NCI-H2196 treated with DMSO at 0.1 percent for 48 hours (cell line): Measurements from ENCODE around the gene RPS18.
A peak's percentile ranks its signal among the peaks of the same experiment; 100 is the strongest.

Experiments
- DNase-seq: peaks from one replicate; lab custom pipeline; 2025; ENCODE audit not compliant: unreplicated experiment; lab: John Stamatoyannopoulos, UW

The RPS18 gene

DNA sequence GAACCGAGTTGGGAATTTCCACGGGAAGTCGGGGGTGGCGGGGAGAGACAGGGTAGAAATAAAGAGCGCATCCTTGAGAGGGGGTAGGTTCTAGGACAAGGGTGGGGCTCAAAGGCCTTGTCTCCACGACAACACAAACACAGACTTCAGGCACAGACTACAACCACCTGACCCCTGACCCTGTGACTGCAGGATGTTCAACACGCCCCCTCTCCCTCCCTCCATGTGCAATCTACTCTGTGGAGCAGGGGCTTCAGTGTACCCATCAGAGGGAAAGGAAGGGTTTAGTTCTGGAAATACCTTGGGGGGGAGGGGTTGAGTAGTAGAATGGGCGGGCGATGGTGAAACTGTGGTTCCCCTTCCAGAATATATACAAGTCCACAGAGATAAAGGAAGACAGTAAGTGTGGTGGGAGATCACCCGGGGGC is 42.7 kb downstream of the RPS18 start:
- peak; percentile 66 for DNase-seq

DNA sequence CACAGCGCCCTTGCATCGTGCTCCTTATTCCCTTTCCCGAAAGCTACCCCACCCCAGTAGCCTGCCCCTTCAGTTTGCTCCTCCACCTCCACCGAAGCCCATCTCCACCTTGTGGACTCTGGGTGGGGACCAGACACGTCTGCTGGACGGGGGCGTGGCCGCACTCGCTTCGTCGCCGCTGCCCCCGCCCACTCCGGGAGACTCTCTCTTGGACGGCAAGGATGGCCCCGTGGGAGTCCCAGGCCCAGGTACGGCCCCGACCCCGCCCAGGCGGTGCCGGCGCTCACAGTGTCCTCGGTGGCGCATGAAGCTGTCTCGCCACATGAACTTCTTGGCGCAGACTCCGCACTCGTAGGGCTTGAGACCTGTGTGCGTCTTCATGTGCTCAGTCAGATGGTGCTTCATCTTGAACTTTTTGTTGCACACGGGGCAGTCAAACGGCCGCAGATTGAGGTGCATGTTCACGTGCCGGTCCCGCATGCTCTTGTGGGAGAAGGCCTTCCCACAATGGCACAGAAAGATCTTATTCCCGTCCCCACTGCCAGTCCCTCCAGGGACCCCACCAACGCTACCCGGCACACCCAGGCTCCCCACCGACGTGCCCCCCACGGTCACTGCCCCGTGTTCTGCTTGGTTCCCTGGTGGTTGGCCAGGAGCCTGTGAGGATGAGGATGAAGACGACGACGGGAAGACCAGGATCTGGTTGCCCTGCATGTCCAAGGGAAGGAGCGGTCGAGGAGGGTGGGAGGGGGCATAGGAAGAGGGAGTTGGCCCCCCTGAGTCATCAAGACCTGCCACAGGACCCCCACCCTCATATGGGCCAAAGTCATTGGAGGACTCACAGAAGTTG is 43.3 kb downstream of the RPS18 start:
- no peak for DNase-seq

DNA sequence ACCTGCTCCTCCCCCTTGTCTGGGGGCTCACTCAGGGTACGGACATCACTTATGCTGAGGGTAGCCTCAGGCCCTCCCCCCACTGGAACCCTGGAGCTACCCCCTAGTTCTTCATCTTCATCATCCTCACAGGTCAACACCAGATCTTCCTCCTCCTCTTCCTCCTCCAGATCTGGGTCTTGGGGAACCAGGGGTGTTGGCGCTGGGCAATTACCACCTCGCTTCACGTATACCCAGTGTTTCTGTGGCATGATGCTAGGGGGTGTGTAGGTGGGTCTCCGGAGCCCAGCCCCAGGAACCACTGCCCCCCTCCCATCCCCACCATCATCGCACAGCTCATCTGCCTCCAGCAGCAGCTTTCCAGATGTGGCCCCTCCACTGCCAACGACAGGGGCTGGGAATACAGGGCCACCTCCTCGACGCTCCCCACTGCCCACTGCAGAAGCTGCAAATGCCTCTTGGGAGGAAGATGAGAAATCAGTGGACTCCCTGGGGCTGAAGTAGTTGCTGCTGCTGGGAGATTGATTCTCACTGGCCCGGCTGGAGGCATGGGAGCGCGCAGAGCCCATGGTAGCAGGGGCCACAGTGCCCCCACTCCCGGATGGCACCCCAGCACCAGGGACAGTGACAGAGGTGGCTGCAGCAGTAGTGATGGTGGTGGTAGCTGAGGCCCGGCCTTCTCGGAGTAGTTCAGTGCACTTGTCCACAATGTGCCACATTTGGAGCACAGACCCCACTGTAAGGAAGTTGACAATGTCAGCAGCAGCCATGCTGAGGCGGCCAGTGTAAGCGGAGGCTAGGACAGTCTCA is 44.1 kb downstream of the RPS18 start:
- DNase-seq = no peak

- no peak for DNase-seq
These were observed 44.9 kb downstream of the RPS18 start for GRCh38 chr6:33316603-33317418.

- DNase-seq = no peak
These were observed 45.5 kb downstream of the RPS18 start for GRCh38 chr6:33317419-33317668.

DNA sequence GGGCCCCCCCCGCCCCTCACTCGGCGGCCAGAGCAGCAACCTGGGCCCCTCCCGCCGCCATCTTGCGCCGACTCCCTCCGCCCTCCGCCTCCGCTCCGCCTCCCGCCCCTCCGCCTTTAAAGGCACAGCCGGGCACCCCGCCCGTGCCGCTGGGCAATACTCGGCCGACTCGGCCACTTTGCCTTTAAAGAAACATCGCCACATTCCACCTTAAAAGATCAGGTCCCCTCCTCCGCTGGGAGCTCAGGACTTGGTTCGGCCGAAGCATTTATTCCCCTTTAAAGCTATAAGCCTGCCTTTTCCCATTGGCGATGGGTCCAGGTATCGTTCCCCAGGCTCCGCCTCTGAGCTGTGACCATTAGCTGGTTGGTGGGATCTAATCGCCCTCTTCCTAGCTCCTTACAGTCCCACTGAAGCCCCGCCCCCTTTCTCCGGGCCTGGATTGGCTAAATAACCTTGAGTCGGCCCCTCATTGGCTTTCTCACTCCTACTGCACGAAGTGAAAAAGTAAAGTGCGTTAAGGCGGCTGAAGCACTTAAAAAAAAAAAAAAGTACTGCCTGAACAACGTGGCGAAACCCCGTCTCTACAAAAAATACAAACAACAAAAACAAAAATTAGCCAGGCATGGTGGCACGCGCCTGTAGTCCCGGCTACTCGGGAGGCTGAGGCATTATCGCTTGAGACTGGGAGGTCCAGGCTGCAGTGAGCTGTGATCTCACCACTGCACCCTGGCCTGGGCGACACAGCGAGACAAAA is 46.0 kb downstream of the RPS18 start, which contains the start of gene ZBTB22:
TSS of gene ZBTB22 (minus strand) at position 76 of the 757 bp plus-strand sequence. CDS start 828 bp downstream, outside the sequence.
- peak; percentile 97 for DNase-seq

DNA sequence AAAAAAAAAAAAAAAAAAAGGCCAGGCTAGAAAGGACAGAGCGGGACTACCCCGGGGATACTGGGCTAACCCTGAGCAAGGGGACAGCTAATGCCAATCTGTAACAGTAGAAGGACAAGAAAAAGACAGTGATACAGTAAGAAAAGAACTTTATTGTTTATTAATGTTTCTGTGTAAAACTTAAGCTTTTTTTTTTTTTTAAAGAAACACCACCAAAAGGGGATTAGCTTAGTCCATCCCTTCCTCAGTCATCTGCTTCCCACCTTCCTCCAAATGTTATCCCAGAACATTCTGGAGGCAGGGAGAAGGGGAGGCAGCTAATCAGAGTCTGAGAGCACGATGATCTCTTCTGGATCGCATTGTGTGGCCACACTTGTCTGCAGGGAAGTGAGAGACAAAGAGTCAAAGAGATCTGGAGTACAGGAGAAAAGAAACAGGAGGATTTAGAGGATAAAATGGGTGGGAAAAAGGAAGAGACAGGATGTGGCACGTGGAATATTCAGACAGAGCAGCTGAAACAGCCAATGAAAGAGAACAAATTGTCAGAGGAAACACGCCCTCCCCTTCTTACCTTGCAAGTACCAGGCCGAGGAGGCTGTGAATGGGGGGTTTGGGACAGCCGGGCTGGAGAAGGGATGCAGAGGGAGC is 46.7 kb downstream of the RPS18 start:
- DNase-seq = no peak

- DNase-seq = no peak
These were observed 48.1 kb downstream of the RPS18 start for GRCh38 chr6:33319939-33320314.

DNA sequence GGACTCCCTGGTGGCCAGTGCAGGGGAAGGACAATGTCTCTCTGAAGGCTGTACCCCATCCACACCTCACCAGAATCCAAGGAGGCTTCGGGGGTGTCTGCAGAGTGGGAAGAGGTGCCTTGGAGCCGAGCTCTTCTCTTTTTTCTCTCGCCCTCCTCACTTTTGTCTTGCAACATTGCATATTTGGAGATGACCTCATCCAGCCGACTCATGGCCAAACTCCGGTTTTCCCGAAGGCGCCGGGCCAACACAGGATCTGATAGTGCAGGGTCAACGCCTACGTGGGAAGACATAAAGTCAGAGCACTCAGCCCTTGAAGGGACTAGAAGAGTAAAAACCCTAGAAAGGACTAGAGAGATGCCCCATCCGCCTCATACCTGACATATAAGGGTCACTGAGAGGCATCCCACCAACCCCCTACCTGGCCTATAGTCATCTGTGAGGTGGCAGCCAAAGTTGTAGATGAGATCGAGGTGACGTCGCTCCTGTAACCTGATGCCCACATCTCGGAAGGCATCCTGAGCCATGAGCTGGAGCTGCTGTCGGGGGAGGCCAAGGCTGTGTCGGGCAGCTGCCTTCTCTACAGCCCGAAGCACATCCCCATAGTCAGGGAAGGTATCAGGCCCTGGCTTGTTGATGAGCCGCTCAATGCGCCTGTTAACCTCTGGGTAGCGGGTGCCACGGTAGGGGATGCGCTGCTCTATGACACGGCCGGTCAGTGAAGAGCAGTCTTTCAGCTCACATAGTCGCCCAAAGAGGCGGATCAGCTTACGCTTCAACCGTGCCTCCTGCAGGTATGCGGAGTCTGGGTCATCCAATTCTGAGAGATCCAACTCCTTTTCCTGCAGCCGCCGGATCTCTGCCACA is 48.7 kb downstream of the RPS18 start:
- peak; percentile 59 for DNase-seq

- DNase-seq = no peak
These were observed 49.4 kb downstream of the RPS18 start for GRCh38 chr6:33321227-33321626.

GRCh38 chr6:33323623-33323948 is 51.7 kb downstream of the RPS18 start:
- no peak for DNase-seq

DNA sequence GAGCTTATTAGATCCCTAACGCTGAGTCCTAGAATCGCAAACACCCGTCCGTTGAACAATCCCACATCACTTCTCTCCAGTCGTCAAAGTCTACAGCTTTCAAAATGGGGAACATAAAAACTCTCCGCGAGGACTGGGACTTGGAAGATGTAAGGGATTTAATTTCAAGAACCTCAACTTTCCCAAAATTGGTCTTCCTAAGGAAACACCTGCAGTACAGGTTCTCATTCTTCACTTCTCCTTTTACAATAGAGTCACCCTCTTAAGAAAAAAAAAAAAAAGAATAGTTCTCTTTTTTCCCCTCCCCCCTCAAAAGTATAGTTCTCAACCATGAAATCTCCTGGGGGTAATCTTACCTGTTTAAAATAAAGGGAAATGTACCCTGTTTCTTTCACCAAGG is 52.2 kb downstream of the RPS18 start:
- DNase-seq = no peak
